ENCODE data around the gene PGLYRP3. TPM values are rescaled to one million over a fixed set of nuclear protein-coding genes. Genes with fewer than 3 reads are reported as not detected.

The PGLYRP3 gene
- total RNA-seq, 2 donors from 2014 or later: not detected

GRCh38 chr1:153356392-153357075 lies 43.8 kb upstream of the PGLYRP3 start:
- DNase-seq (ENCODE audit: low spot score): no peak
- Histone ChIP-seq H3K27ac (no peak overlapping the region), H3K9me3 (no peaks in the 10 kb centered on the region), H3K4me3 (no peak overlapping the region), H3K36me3 (no peaks in the 10 kb centered on the region), H3K4me1 (replicated peaks) (no peaks in the 10 kb centered on the region), H3K27me3 (replicated peaks; ENCODE audit: insufficient read depth) (no peaks in the 10 kb centered on the region)
- intact Hi-C loops (cut with DNase I): no loop called here
- TF ChIP-seq POLR2A (IDR thresholded peaks at IDR 0.05) (no peak), POLR2AphosphoS5 (IDR thresholded peaks at IDR 0.05) (no peak), CTCF (IDR thresholded peaks at IDR 0.05) (no peak)
- WGBS: 86% methylated on average over 8 of the region's 8 CpGs

GRCh38 chr1:153355445-153356071 lies 42.8 kb upstream of the PGLYRP3 start:
- H3K36me3 ChIP-seq: no peaks in the 10 kb centered on the region
- WGBS: 55% methylated on average over 10 of the region's 10 CpGs
- H3K9me3 ChIP-seq: no peaks in the 10 kb centered on the region
- H3K27ac ChIP-seq: no peak overlapping the region
- no peaks in the 10 kb centered on the region for H3K4me1 ChIP-seq (replicated peaks)
- peak; percentile 18 for DNase-seq (ENCODE audit: low spot score)
- no peak overlapping the region for H3K4me3 ChIP-seq
- H3K27me3 ChIP-seq (replicated peaks; ENCODE audit: insufficient read depth): no peaks in the 10 kb centered on the region
- intact Hi-C loops (cut with DNase I): no loop called here
- TF ChIP-seq POLR2AphosphoS5 (IDR thresholded peaks at IDR 0.05) (no peak), CTCF (IDR thresholded peaks at IDR 0.05) (peak in 1 of 4 experiments; percentile 62)

- H3K4me3 ChIP-seq: no peak overlapping the region
- H3K27me3 ChIP-seq (replicated peaks; ENCODE audit: insufficient read depth): no peaks in the 10 kb centered on the region
- H3K27ac ChIP-seq: no peak overlapping the region
- intact Hi-C loops (cut with DNase I): loop anchor here (5.0 kb wide), 1 partner anchor 213 kb away; the partner anchor contains the start of gene S100A2
- no peaks in the 10 kb centered on the region for H3K36me3 ChIP-seq
- TF ChIP-seq POLR2AphosphoS5 (IDR thresholded peaks at IDR 0.05) (no peak), POLR2A (IDR thresholded peaks at IDR 0.05) (no peak), CTCF (IDR thresholded peaks at IDR 0.05) (no peak)
- 71% methylated on average over 8 of the region's 8 CpGs for WGBS
- H3K9me3 ChIP-seq: no peaks in the 10 kb centered on the region
- no peaks in the 10 kb centered on the region for H3K4me1 ChIP-seq (replicated peaks)
- DNase-seq (ENCODE audit: low spot score): no peak
Measured at GRCh38 chr1:153354515-153355193, 41.9 kb upstream of the PGLYRP3 start.

- no peak for DNase-seq (ENCODE audit: low spot score)
- H3K27me3 ChIP-seq (replicated peaks; ENCODE audit: insufficient read depth): no peaks in the 10 kb centered on the region
- WGBS: 84% methylated on average over 7 of the region's 7 CpGs
Measured at GRCh38 chr1:153353226-153353947, 40.6 kb upstream of the PGLYRP3 start.

More at GRCh38 chr1:153353226-153353947, 40.6 kb upstream of the PGLYRP3 start:
- H3K4me1 ChIP-seq (replicated peaks): no peaks in the 10 kb centered on the region
- no peaks in the 10 kb centered on the region for H3K36me3 ChIP-seq
- no peaks in the 10 kb centered on the region for H3K9me3 ChIP-seq
- H3K4me3 ChIP-seq: no peak overlapping the region
- no peak overlapping the region for H3K27ac ChIP-seq
- TF ChIP-seq POLR2A (IDR thresholded peaks at IDR 0.05): no peak
- TF ChIP-seq CTCF (IDR thresholded peaks at IDR 0.05): peak in 1 of 4 experiments; percentile 30
- intact Hi-C loops (cut with DNase I): loop anchor here (5.0 kb wide), 1 partner anchor 214 kb away; the partner anchor contains the start of gene S100A2

Measured in prostate gland (tissue), 2 donors.